Endothelial cell of umbilical vein (primary cell): ENCODE measurements around the gene DOCK1. TPM values are rescaled to one million over a fixed set of nuclear protein-coding genes. Genes with fewer than 3 reads are reported as not detected.

ENCODE experiments used
- BruUV-seq: library from RNA; stranded (reverse); fragments of 400-500 nt; replicated peaks from 2 replicates; lab custom pipeline; 2021; lab: Mats Ljungman, UMichigan
- CTCF ChIA-PET: fragments of 300-600, 350-600 bp; sonication (Branson Sonifier 250); formaldehyde crosslinking; loops from one replicate; lab custom pipeline; 2021; ENCODE audit warnings: antibody characterized with exemption, inconsistent platforms; lab: Charles Lee
- POLR2A ChIA-PET: fragments of 300-600, 350-600 bp; sonication (Branson Sonifier 250); formaldehyde crosslinking; loops from one replicate; lab custom pipeline; 2021; ENCODE audit warnings: antibody characterized with exemption, inconsistent platforms; lab: Charles Lee
- DNase-seq: peaks from one replicate; pipeline ENCODE4 v3.0.0-alpha.2; 2011; ENCODE audit warnings: low read depth, low spot score
- FAIRE-seq: peaks from 2 replicates; lab custom pipeline; 2011; peaks lifted over from hg19 to GRCh38; lab: Jason Lieb, UNC
- H2AFZ ChIP-seq: 2 replicates; pipeline ENCODE4 v1.6.0; 2012; ENCODE audit warnings: low read depth, low read length, control low read depth, inconsistent platforms
- H3K27ac ChIP-seq: 2 replicates; pipeline ENCODE4 v1.5.1; 2011; ENCODE audit warnings: low read depth, mild to moderate bottlenecking, control low read depth, low read length, moderate library complexity; ENCODE audit not compliant: insufficient read depth
- H3K27me3 ChIP-seq, 2 experiments: 2 replicates each; pipeline versions ENCODE4 v1.6.0 to v1.6.1; 2011; ENCODE audit warnings: low read length in 2 of 2, mixed read lengths in 1 of 2; ENCODE audit not compliant: control insufficient read depth in 2 of 2, insufficient read depth in 2 of 2
- H3K36me3 ChIP-seq, 2 experiments: 2 replicates in 1 of 2; 3 replicates in 1 of 2; pipeline ENCODE4 v1.5.1; 2011; ENCODE audit warnings: low read length in 2 of 2, mild to moderate bottlenecking in 1 of 2, moderate library complexity in 1 of 2; ENCODE audit not compliant: control insufficient read depth in 2 of 2, insufficient read depth in 2 of 2; ENCODE audit errors: extremely low read depth in 1 of 2
- H3K4me1 ChIP-seq: 3 replicates; pipeline ENCODE4 v1.5.1; 2011; ENCODE audit warnings: mild to moderate bottlenecking, low read length; ENCODE audit not compliant: control insufficient read depth, insufficient read depth; ENCODE audit errors: extremely low read depth
- H3K4me2 ChIP-seq: 2 replicates; pipeline ENCODE4 v1.6.1; 2011; ENCODE audit warnings: low read length, control low read depth, mixed read lengths; ENCODE audit not compliant: insufficient read depth
- H3K4me3 ChIP-seq, 3 experiments: fragments of 200-600 bp in 1 of 3; sonication (generic), shearing (Covaris generic) in 1 of 3; replicated peaks in 1 of 3; 2 replicates each; pipeline ENCODE4 v1.5.1; 2011 to 2016; ENCODE audit warnings: control low read depth in 3 of 3, low read length in 3 of 3, mild to moderate bottlenecking in 2 of 3, inconsistent platforms in 1 of 3, low read depth in 1 of 3, moderate library complexity in 1 of 3; ENCODE audit not compliant: insufficient read depth in 1 of 3
- H3K79me2 ChIP-seq: 2 replicates; pipeline ENCODE4 v1.6.0; 2012; ENCODE audit warnings: low read length, inconsistent platforms; ENCODE audit not compliant: control insufficient read depth, insufficient read depth
- H3K9ac ChIP-seq: replicated peaks from 2 replicates; pipeline ENCODE3; 2011; ENCODE audit warnings: low read length, control low read depth; ENCODE audit not compliant: insufficient read depth; ENCODE audit errors: extremely low read depth
- H3K9me1 ChIP-seq: replicated peaks from 3 replicates; pipeline ENCODE4 v1.6.0; 2011; ENCODE audit warnings: mild to moderate bottlenecking, low read length; ENCODE audit not compliant: control insufficient read depth, insufficient read depth; ENCODE audit errors: extremely low read depth
- H3K9me3 ChIP-seq: replicated peaks from 2 replicates; pipeline ENCODE4 v1.5.1; 2012; ENCODE audit warnings: low read length, inconsistent platforms; ENCODE audit not compliant: control insufficient read depth, insufficient read depth
- H4K20me1 ChIP-seq: replicated peaks from 2 replicates; pipeline ENCODE3; 2011; ENCODE audit warnings: mild to moderate bottlenecking, low read length; ENCODE audit not compliant: control insufficient read depth, insufficient read depth; ENCODE audit errors: extremely low read depth
- CTCF ChIP-seq, 2 donors: IDR thresholded peaks; 1 replicate in 1 of 2; 2 replicates in 1 of 2; pipeline ENCODE4 v1.5.1; 2011; ENCODE audit warnings: low read length in 2 of 2, mild to moderate bottlenecking in 2 of 2, moderate library complexity in 2 of 2, control low read depth in 1 of 2, inconsistent platforms in 1 of 2, low read depth in 1 of 2; ENCODE audit not compliant: insufficient read depth in 1 of 2; ENCODE audit errors: extremely low read depth in 1 of 2
- EZH2 ChIP-seq: IDR thresholded peaks from 2 replicates; pipeline ENCODE4 v1.6.1; 2012; ENCODE audit warnings: borderline replicate concordance, low read depth, mild to moderate bottlenecking, moderate library complexity, low read length, inconsistent platforms; ENCODE audit not compliant: severe bottlenecking
- FOS ChIP-seq: IDR thresholded peaks from 2 replicates; pipeline ENCODE4 v1.6.1; 2011; ENCODE audit warnings: mild to moderate bottlenecking, low read length, moderate library complexity, borderline replicate concordance; ENCODE audit not compliant: insufficient read depth
- GATA2 ChIP-seq: IDR thresholded peaks from 2 replicates; pipeline ENCODE4 v1.7.0; 2011; ENCODE audit warnings: low read depth, mild to moderate bottlenecking, moderate library complexity, mixed read lengths, low read length; ENCODE audit not compliant: insufficient read length, insufficient read depth
- JUN ChIP-seq: IDR thresholded peaks from 2 replicates; pipeline ENCODE4 v1.6.1; 2011; ENCODE audit warnings: borderline replicate concordance, low read depth; ENCODE audit not compliant: insufficient read length, insufficient read depth
- MAX ChIP-seq: IDR thresholded peaks from 2 replicates; pipeline ENCODE4 v1.6.1; 2011; ENCODE audit not compliant: insufficient read depth, insufficient read length
- MYC ChIP-seq: IDR thresholded peaks from one replicate; pipeline ENCODE4 v1.6.1; 2011; ENCODE audit warnings: mild to moderate bottlenecking, low read depth, low read length
- POLR2A ChIP-seq: IDR thresholded peaks from 2 replicates; pipeline ENCODE4 v1.6.1; 2012; ENCODE audit warnings: low read depth, mild to moderate bottlenecking, control low read depth, low read length
- POLR2AphosphoS5 ChIP-seq: IDR thresholded peaks from 2 replicates; pipeline ENCODE4 v1.6.1; 2012; ENCODE audit warnings: low read depth, mild to moderate bottlenecking, control low read depth, low read length, moderate library complexity; ENCODE audit not compliant: insufficient read depth
- dilution Hi-C: fragments of 300-500 bp; cut with MboI; formaldehyde crosslinking; loops from one replicate; pipeline ENCODE4 v1.15.0; 2019; ENCODE audit warnings: low sequenced_read_pairs; ENCODE audit not compliant: extremely low pct_ligation_motif_present
- intact Hi-C: fragments of 100-400 bp; cut with micrococcal nuclease; formaldehyde crosslinking; loops from one replicate; pipeline ENCODE4 v1.10.0; 2022
- polyA plus RNA-seq, 4 experiments: library from polyadenylated mRNA; depleted of rRNA in 3 of 4; stranded (reverse) in 3 of 4; unstranded in 1 of 4; fragments of >200 nt; gene quantifications; 2 replicates each; pipeline versions ENCODE4 v1.2.1 to v1.2.3, GENCODE V29; 2011 to 2012; ENCODE audit warnings: missing spikeins in 1 of 4
- total RNA-seq: library from RNA; stranded (reverse); gene quantifications from 2 replicates; pipeline ENCODE4 v1.2.3, GENCODE V29; 2021

Gene DOCK1
- total and polyA plus RNA-seq, 2 donors (not counting 3 experiments of a cell fraction or from before 2014, with no cell fraction given) = 22.5 to 83.1 TPM

GRCh38 chr10:126913316-126913715 is 8.1 kb downstream of the DOCK1 start:
- ChIA-PET CTCF (interaction anchor here (1.0 kb wide), 1 partner anchor 63 kb away, joined by 3 read pairs; no protein-coding TSS in a partner anchor), POLR2A (interaction anchor here (0.7 kb wide), 1 partner anchor 979 kb away, joined by 4 read pairs; no protein-coding TSS in a partner anchor)
- Histone ChIP-seq H3K79me2 (peaks cover 95% of the 10 kb centered on the region), H3K9ac (no peak overlapping the region), H3K9me3 (no peaks in the 10 kb centered on the region), H3K9me1 (peaks cover 3% of the 10 kb centered on the region), H2AFZ (no peak overlapping the region), H3K36me3 (no peaks in the 10 kb centered on the region), H3K4me2 (no peak overlapping the region), H3K4me3 (no peak overlapping the region), H3K27ac (no peak overlapping the region), H3K4me1 (no peaks in the 10 kb centered on the region), H3K27me3 (no peaks in the 10 kb centered on the region), H4K20me1 (peaks cover 13% of the 10 kb centered on the region)
- TF ChIP-seq POLR2AphosphoS5 = no peak
- TF ChIP-seq GATA2 = no peak
- TF ChIP-seq JUN = no peak
- no peak for TF ChIP-seq MAX
- TF ChIP-seq POLR2A = no peak
- TF ChIP-seq MYC = no peak
- TF ChIP-seq EZH2 = no peak
- no peak for TF ChIP-seq FOS
- TF ChIP-seq CTCF (IDR thresholded peaks at IDR 0.05; ENCODE audit: extremely low read depth in 1 of 2, insufficient read depth in 1 of 2, low read depth in 1 of 2, low read length in 2 of 2) = no peak
- intact Hi-C loops = no loop called here
- DNase-seq (no peak), FAIRE-seq (no peak)
- no TSS peak for BruUV-seq
- dilution Hi-C loops = no loop called here
